ENCODE measurements around the gene CD300LF.

GRCh38 chr17:74756891-74757290, 44.2 kb upstream of the CD300LF start:
- TF ChIP-seq ATF2 (CRISPR knock-in tag; IDR thresholded peaks at IDR 0.05; ENCODE audit: borderline replicate concordance, low read depth) (no peak), E2F4 (CRISPR knock-in tag; IDR thresholded peaks at IDR 0.05; ENCODE audit: borderline replicate concordance, low read depth) (no peak), CTCF (IDR thresholded peaks at IDR 0.05) (no peak), CBFB (CRISPR knock-in tag; IDR thresholded peaks at IDR 0.05; ENCODE audit: low read depth) (no peak), NFYB (CRISPR knock-in tag; conservative IDR thresholded peaks at IDR 0.05; ENCODE audit: low read depth) (no peak)
